Mesendoderm (in vitro differentiated cells): Measurements from ENCODE around the gene ANKS1A.
"Not testable (repeated sequence)": the region's sequence is repeated elsewhere in the genome, so short reads cannot be mapped to it uniquely, and the experiment has no call there.

ENCODE experiments used
- DNase-seq: peaks from one replicate; pipeline ENCODE4 v3.0.0; 2013
- H2AK5ac ChIP-seq: 2 replicates; pipeline ENCODE4 v1.6.1; 2013; ENCODE audit warnings: low read length, inconsistent platforms
- H2BK120ac ChIP-seq: 2 replicates; pipeline ENCODE4 v1.6.1; 2013; ENCODE audit warnings: low read depth, mild to moderate bottlenecking, low read length, moderate library complexity, mixed read lengths
- H2BK15ac ChIP-seq: replicated peaks from 2 replicates; pipeline ENCODE4 v1.6.1; 2013; ENCODE audit warnings: low read depth, mild to moderate bottlenecking, moderate library complexity
- H2BK5ac ChIP-seq: 2 replicates; pipeline ENCODE4 v1.6.1; 2013; ENCODE audit warnings: low read length, inconsistent platforms
- H3K18ac ChIP-seq: 2 replicates; pipeline ENCODE4 v1.6.1; 2013; ENCODE audit warnings: mild to moderate bottlenecking, low read length, mixed read lengths
- H3K23ac ChIP-seq: one replicate; pipeline ENCODE4 v1.6.1; 2013; ENCODE audit warnings: low read length
- H3K27ac ChIP-seq: 2 replicates; pipeline ENCODE4 v1.5.1; 2013; ENCODE audit warnings: low read depth, mild to moderate bottlenecking, inconsistent platforms, low read length, moderate library complexity
- H3K27me3 ChIP-seq: 2 replicates; pipeline ENCODE4 v1.6.1; 2013; ENCODE audit warnings: low read length, control low read depth, mild to moderate bottlenecking, inconsistent platforms; ENCODE audit not compliant: insufficient read depth, poor library complexity
- H3K36me3 ChIP-seq: 2 replicates; pipeline ENCODE4 v1.6.1; 2013; ENCODE audit warnings: low read length, inconsistent platforms; ENCODE audit not compliant: control insufficient read depth, insufficient read depth
- H3K4ac ChIP-seq: one replicate; pipeline ENCODE4 v1.6.1; 2013; ENCODE audit warnings: low read depth, mild to moderate bottlenecking, low read length, moderate library complexity
- H3K4me1 ChIP-seq: 2 replicates; pipeline ENCODE4 v1.6.1; 2013; ENCODE audit warnings: low read depth, low read length, inconsistent platforms; ENCODE audit not compliant: control insufficient read depth
- H3K4me2 ChIP-seq: 2 replicates; pipeline ENCODE4 v1.6.1; 2013; ENCODE audit warnings: low read length
- H3K4me3 ChIP-seq: 2 replicates; pipeline ENCODE4 v1.5.1; 2013; ENCODE audit warnings: mild to moderate bottlenecking, low read length
- H3K56ac ChIP-seq: one replicate; pipeline ENCODE4 v1.6.1; 2013; ENCODE audit warnings: low read length
- H3K79me1 ChIP-seq: 2 replicates; pipeline ENCODE4 v1.6.1; 2013; ENCODE audit warnings: low read length, inconsistent platforms
- H3K79me2 ChIP-seq: 2 replicates; pipeline ENCODE4 v1.6.1; 2013; ENCODE audit warnings: mild to moderate bottlenecking, low read length; ENCODE audit not compliant: control insufficient read depth, insufficient read depth
- H3K9ac ChIP-seq: 2 replicates; pipeline ENCODE4 v1.6.1; 2013; ENCODE audit warnings: low read length, inconsistent platforms
- H4K5ac ChIP-seq: one replicate; pipeline ENCODE4 v1.6.1; 2013; ENCODE audit warnings: low read length
- H4K8ac ChIP-seq: one replicate; pipeline ENCODE4 v1.6.1; 2013; ENCODE audit warnings: low read depth, mild to moderate bottlenecking, control low read depth, low read length, moderate library complexity
- whole genome bisulfite sequencing: extraction: QIAGEN DNeasy Blood & Tissue Kit; methylation state at CpG from one replicate; pipeline ENCODE4 v1.1.7; 2013; ENCODE audit warnings: low lambda C conversion rate, missing lambda C conversion rate; ENCODE audit not compliant: insufficient coverage; ENCODE audit errors: extremely low coverage; 5-methylcytosine and 5-hydroxymethylcytosine counted together

The ANKS1A gene

GRCh38 chr6:35128496-35128895, 239.4 kb downstream of the ANKS1A start:
- Histone ChIP-seq H3K36me3 (no peaks in the 10 kb centered on the region), H3K56ac (no peak overlapping the region), H3K4ac (no peak overlapping the region), H3K4me1 (no peaks in the 10 kb centered on the region), H3K23ac (no peak overlapping the region), H2BK120ac (no peak overlapping the region), H2BK15ac (no peak overlapping the region), H2AK5ac (no peak overlapping the region), H4K8ac (no peak overlapping the region), H2BK5ac (no peak overlapping the region), H3K18ac (no peak overlapping the region), H3K27me3 (no peaks in the 10 kb centered on the region), H3K4me2 (no peak overlapping the region), H3K27ac (no peak overlapping the region), H3K9ac (no peak overlapping the region), H3K79me2 (no peaks in the 10 kb centered on the region), H3K79me1 (no peaks in the 10 kb centered on the region), H4K5ac (no peak overlapping the region), H3K4me3 (no peak overlapping the region)
- DNase-seq: peak; percentile 23
- no CpG with 5 or more reads among the region's 3 CpGs for WGBS

- H3K27ac ChIP-seq: no peak overlapping the region
- H3K4me1 ChIP-seq: no peaks in the 10 kb centered on the region
- no peaks in the 10 kb centered on the region for H3K79me2 ChIP-seq
Measured at GRCh38 chr6:35136185-35136584, 247.1 kb downstream of the ANKS1A start.

GRCh38 chr6:35138191-35138590, 249.1 kb downstream of the ANKS1A start:
- H3K23ac ChIP-seq, H2BK15ac ChIP-seq, H3K18ac ChIP-seq, H2BK5ac ChIP-seq, H3K9ac ChIP-seq, H3K4me3 ChIP-seq, H2AK5ac ChIP-seq, H3K27me3 ChIP-seq, H3K79me2 ChIP-seq, H3K4me2 ChIP-seq, H4K8ac ChIP-seq, H2BK120ac ChIP-seq, H3K4me1 ChIP-seq, H3K36me3 ChIP-seq, H4K5ac ChIP-seq, DNase-seq, H3K27ac ChIP-seq, H3K4ac ChIP-seq, H3K56ac ChIP-seq, H3K79me1 ChIP-seq: not testable (repeated sequence)
- no CpG with 5 or more reads among the region's 3 CpGs for WGBS

More at GRCh38 chr6:35136185-35136584, 247.1 kb downstream of the ANKS1A start:
- Histone ChIP-seq H3K56ac (no peak overlapping the region), H3K23ac (no peak overlapping the region), H3K36me3 (no peaks in the 10 kb centered on the region), H3K27me3 (no peaks in the 10 kb centered on the region), H4K8ac (no peak overlapping the region), H3K4ac (no peak overlapping the region), H2BK15ac (no peak overlapping the region), H3K79me1 (no peaks in the 10 kb centered on the region), H3K18ac (no peak overlapping the region), H2AK5ac (no peak overlapping the region), H3K9ac (no peak overlapping the region), H3K4me2 (no peak overlapping the region), H2BK5ac (no peak overlapping the region), H4K5ac (no peak overlapping the region), H3K4me3 (no peak overlapping the region), H2BK120ac (no peak overlapping the region)
- no CpG with 5 or more reads among the region's 4 CpGs for whole genome bisulfite sequencing
- DNase-seq: no peak

- DNase-seq: no peak
- no peak overlapping the region for H3K4me2 ChIP-seq
- no peaks in the 10 kb centered on the region for H3K27me3 ChIP-seq
- no peak overlapping the region for H3K4ac ChIP-seq
- no peak overlapping the region for H2AK5ac ChIP-seq
- no peak overlapping the region for H2BK5ac ChIP-seq
- H3K79me2 ChIP-seq: no peaks in the 10 kb centered on the region
- H3K9ac ChIP-seq: no peak overlapping the region
- no peaks in the 10 kb centered on the region for H3K4me1 ChIP-seq
- no peaks in the 10 kb centered on the region for H3K36me3 ChIP-seq
- no peak overlapping the region for H3K23ac ChIP-seq
- H3K56ac ChIP-seq: no peak overlapping the region
- WGBS: no CpG with 5 or more reads among the region's 2 CpGs
- H2BK15ac ChIP-seq: no peak overlapping the region
- no peak overlapping the region for H3K4me3 ChIP-seq
- H3K27ac ChIP-seq: no peak overlapping the region
- no peaks in the 10 kb centered on the region for H3K79me1 ChIP-seq
- H2BK120ac ChIP-seq: no peak overlapping the region
- H3K18ac ChIP-seq: no peak overlapping the region
- H4K8ac ChIP-seq: no peak overlapping the region
- H4K5ac ChIP-seq: no peak overlapping the region
Measured at GRCh38 chr6:35139470-35139869, 250.4 kb downstream of the ANKS1A start.

GRCh38 chr6:35139924-35140638, 251.0 kb downstream of the ANKS1A start:
- Histone ChIP-seq H3K36me3 (no peaks in the 10 kb centered on the region), H3K9ac (no peak overlapping the region), H3K27me3 (no peaks in the 10 kb centered on the region), H3K4ac (no peak overlapping the region), H2BK5ac (no peak overlapping the region), H3K4me2 (no peak overlapping the region), H3K4me1 (no peaks in the 10 kb centered on the region), H4K8ac (no peak overlapping the region), H2BK120ac (no peak overlapping the region), H3K27ac (no peak overlapping the region), H3K4me3 (no peak overlapping the region), H3K56ac (no peak overlapping the region), H2AK5ac (no peak overlapping the region), H3K79me2 (no peaks in the 10 kb centered on the region), H2BK15ac (no peak overlapping the region), H3K23ac (no peak overlapping the region), H3K79me1 (no peaks in the 10 kb centered on the region), H4K5ac (no peak overlapping the region), H3K18ac (no peak overlapping the region)
- DNase-seq: peak; percentile 69
- no CpG with 5 or more reads among the region's 17 CpGs for WGBS

GRCh38 chr6:35140639-35141006, 251.6 kb downstream of the ANKS1A start:
- Histone ChIP-seq H2BK15ac (no peak overlapping the region), H3K4ac (no peak overlapping the region), H3K27me3 (no peaks in the 10 kb centered on the region), H3K9ac (no peak overlapping the region), H3K79me1 (no peaks in the 10 kb centered on the region), H3K4me2 (no peak overlapping the region), H4K5ac (no peak overlapping the region), H3K56ac (peak overlapping the region; percentile 17), H2AK5ac (no peak overlapping the region), H3K36me3 (no peaks in the 10 kb centered on the region), H4K8ac (no peak overlapping the region), H3K4me1 (no peaks in the 10 kb centered on the region), H3K4me3 (no peak overlapping the region), H2BK5ac (no peak overlapping the region), H3K23ac (no peak overlapping the region), H3K79me2 (no peaks in the 10 kb centered on the region), H3K18ac (peak overlapping the region; percentile 64), H2BK120ac (no peak overlapping the region), H3K27ac (no peak overlapping the region)
- WGBS: no CpG with 5 or more reads among the region's 15 CpGs
- no peak for DNase-seq
